NOMO-1 treated with dmso at 0.1 percent for 144 hours (cell line): Measurements from ENCODE around the gene TGFBR3L.
"Not testable (repeated sequence)": the region's sequence is repeated elsewhere in the genome, so short reads cannot be mapped to it uniquely, and the experiment has no call there.

ENCODE experiments used
- DNase-seq: peaks from one replicate; lab custom pipeline; 2025; ENCODE audit not compliant: unreplicated experiment; lab: John Stamatoyannopoulos, UW

TGFBR3L gene

GRCh38 chr19:7916103-7916954 is 1.7 kb downstream of the TGFBR3L start:
- DNase-seq = no peak

DNA sequence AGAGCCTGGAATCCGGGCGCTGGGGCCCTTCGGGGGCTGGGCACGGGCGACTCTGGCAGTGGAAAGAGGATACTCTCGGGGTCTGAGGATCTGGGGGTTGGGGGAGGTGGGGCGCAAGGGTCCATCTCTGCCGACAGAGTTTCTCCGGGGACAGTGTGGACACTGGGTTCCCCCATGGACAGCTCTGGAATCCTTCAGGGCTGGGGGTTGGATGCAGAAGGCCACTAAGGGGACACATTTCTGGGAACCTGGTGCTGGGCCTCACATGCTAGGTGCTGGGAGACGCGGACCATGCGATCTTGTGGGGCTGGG is 2.3 kb downstream of the TGFBR3L start:
- no peak for DNase-seq

DNA sequence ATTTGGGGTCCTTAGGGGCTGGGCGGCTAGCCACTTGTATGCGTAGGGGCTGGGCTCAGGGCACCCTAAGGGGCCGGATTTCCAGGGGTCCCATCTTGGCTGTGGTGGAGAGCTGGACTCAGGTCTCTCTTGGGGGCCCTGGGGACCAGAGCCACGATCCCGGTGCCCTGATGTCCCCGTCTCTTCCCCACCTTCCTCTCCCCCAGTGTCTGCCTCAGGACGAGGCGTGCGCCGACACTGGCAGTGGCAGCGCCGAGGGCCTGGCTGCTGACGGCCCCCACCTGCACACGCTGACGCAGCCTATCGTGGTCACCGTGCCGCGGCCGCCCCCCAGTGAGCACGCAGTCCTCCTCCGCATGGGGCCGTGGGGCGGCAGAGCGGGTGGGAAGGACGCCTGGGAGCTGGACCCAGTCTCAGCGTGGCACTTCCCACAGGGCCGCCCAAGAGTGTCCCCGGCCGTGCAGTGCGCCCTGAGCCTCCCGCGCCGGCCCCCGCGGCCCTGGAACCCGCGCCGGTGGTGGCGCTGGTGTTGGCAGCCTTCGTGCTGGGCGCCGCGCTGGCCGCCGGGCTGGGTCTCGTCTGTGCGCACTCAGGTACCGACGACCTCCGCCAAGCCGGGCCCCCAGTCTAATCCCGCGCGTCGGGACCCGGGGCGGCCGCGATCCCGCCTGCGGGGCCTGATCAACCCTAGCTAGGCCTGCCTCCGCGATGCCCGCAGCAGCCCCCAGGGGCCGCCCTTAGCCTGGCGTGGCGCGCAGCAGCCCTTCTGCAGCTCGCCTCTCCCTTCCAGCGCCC is 2.8 kb downstream of the TGFBR3L start:
- DNase-seq = peak; percentile 33

- DNase-seq = not testable (repeated sequence)
Observed at GRCh38 chr19:7918062-7918614, 3.5 kb downstream of the TGFBR3L start.

- no peak for DNase-seq
Observed at GRCh38 chr19:7918615-7919421, 4.2 kb downstream of the TGFBR3L start.

GRCh38 chr19:7919610-7920518 is 5.2 kb downstream of the TGFBR3L start, which contains the start of gene SNAPC2:
TSS of gene SNAPC2 (plus strand) at chr19:7920338. CDS start at chr19:7920367, 29 bp downstream.
- DNase-seq = peak; percentile 87

DNA sequence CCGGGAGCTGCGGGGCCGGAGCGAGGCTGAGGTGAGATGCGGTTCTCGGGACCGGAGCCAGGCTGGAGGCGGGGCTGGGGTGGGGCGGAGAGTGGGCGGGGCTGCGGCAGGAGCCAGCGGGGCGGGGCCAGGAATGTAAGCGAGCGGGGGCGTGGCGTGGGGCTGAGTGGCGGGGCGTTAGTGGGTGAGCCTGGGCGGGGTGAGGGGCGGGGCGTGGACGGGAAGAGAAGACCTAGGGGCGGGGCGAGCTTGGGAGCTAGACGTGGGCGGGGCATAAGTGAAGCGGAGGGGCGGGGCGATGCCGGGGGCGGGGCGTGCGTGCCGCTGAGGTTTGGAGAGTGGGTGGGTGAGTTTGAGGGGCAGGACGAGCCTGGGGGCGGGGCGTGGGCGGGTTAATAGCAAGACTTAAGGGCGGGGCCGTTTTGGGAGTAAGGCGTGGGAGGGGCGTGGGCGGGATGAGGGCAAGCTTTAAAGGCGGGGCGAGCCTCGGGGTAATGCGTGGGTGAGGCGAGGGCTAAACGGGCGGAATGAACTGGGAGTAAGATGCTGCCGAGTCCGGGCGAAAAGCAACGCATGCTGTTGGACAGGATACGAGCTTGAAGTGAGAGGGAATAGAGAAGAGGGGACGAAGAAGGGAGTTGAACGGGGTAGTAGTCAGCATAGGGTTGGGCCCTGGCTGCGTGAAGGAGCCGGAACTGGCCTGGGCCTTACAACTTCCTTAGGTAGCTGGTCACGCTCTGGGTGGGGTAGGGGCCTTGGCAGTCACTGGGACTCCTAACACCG is 6.1 kb downstream of the TGFBR3L start:
- DNase-seq = peak; percentile 94

- DNase-seq = no peak
Observed at GRCh38 chr19:7921302-7921966, 6.8 kb downstream of the TGFBR3L start.

- no peak for DNase-seq
Observed at GRCh38 chr19:7921967-7922835, 7.6 kb downstream of the TGFBR3L start.

- DNase-seq = no peak
Observed at GRCh38 chr19:7922836-7923195, 8.2 kb downstream of the TGFBR3L start.

- no peak for DNase-seq
Observed at GRCh38 chr19:7923295-7924191, 8.9 kb downstream of the TGFBR3L start.

DNA sequence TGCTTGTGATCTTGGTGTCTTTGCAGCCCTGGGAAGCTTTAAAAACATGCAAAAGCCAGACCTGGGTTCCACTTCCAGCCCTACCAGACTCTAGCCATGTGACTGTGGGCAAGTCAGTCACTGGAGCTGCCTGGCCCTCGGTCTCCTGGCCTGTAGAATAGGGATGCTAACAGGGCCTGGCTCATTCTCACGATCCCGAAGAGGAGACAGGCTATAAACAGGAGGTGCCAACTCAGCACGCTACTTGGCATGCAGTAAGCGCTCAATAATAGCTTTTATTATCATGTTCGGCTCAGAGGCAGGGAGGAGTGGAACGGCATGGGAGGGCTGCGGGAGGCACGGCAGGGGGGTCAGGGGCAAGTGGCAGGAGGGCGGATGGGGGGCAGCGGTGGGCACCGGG is 9.6 kb downstream of the TGFBR3L start:
- DNase-seq = no peak

GRCh38 chr19:7924651-7925170 is 10.1 kb downstream of the TGFBR3L start:
- no peak for DNase-seq

DNA sequence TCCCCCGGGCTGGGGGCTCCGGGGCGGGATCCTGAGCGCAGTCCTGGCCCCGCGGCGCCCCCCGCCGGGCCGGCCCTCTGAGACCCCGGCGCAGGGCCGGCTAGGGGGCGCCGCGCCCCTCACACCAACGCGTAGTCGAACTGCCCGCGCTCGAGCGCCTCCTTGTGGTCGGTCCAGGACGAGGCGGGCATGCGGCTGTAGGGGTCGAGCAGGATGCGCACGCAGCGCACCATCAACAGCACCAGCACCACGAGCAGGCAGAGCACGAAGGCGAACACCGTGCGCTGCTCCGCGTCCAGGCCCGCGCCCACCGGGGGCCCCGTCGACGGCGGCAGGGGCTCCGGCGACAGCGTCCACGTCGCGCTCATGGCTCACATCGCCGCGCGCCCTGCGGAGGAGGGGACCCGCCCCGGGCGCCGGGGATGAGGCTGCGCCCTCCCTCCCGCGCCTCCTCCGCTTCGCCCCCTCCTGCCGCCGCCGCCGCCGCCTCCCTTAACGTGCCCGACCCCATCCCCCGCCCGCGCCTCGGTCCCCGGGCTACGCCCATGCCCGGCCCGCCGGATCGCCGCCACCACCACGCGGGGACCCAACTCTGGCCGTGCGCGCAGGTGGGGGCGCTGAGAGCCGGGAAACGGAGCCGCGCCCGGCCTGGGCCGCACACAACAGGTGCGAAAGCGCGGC is 10.7 kb downstream of the TGFBR3L start:
- DNase-seq = peak; percentile 45

DNA sequence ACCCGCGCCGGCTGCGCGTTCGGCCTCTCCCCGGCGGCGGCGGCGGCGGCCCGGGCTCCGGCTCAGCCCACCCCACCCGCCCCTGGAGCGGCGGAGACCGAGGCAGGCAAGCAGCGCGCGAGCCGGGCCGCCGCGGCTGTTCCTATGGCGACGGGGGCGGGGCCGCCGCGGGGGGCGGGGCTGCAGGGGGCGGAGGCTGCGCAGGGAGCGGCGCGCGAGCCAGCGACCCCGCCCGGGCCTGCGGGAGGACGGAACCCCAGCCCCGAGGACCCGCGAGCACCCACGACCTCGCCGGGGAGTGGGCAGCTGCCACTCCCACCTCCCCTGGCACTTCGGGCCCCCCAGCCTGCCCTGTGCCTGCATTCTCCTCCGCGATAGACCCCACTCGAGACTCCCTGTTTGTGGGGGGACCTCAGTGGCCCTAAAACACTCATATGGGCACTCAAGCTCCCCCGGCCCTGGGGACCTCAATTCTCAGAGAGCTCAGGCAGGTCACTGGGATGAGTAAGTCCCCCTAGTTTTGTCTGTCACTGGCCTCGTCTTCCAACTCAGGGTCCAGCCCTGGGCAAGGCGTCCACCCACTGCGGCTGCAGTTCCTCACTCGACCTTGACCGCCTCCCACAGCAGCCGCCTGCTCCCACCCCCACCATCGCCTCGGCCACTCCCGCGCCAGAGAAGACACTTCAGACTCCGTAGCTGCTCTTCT is 11.5 kb downstream of the TGFBR3L start, which contains the start of gene CTXN1:
CTXN1 (minus strand) TSS at position 115 of the 706 bp plus-strand sequence. CDS start 597 bp downstream, outside the sequence.
- DNase-seq = no peak
